Frontal cortex (tissue), 4 donors: ENCODE measurements around the gene CENPW. TPM values are rescaled to one million over a fixed set of nuclear protein-coding genes. Genes with fewer than 3 reads are reported as not detected.

ENCODE experiments used
- DNase-seq, 2 donors: peaks; one replicate each; pipeline ENCODE4 v3.0.0; 2012; ENCODE audit warnings: low spot score in 2 of 2
- FAIRE-seq: peaks from 2 replicates; lab custom pipeline; 2012; peaks lifted over from hg19 to GRCh38; lab: Jason Lieb, UNC
- total RNA-seq: library from RNA; depleted of rRNA; stranded (reverse); fragments of >200 nt; gene quantifications from one replicate; pipeline ENCODE4 v1.2.3, GENCODE V29; 2014
- donor health status: control.
- donor health status: control.
- donor health status: control.

The CENPW gene
- total RNA-seq, 1 donor from 2014 or later, result 4.5 TPM

- FAIRE-seq, result no peak
- no peak for DNase-seq
Observed at GRCh38 chr6:126367849-126368248, 27.9 kb downstream of the CENPW start.

GRCh38 chr6:126372626-126373025 is 32.7 kb downstream of the CENPW start:
- FAIRE-seq (no peak), DNase-seq (no peak)

- no peak for FAIRE-seq
- DNase-seq, result no peak
Observed at GRCh38 chr6:126373344-126373743, 33.4 kb downstream of the CENPW start.

GRCh38 chr6:126374372-126374771 is 34.5 kb downstream of the CENPW start:
- FAIRE-seq, result no peak
- DNase-seq, result no peak

GRCh38 chr6:126376682-126377081 is 36.8 kb downstream of the CENPW start:
- FAIRE-seq (no peak), DNase-seq (no peak)

GRCh38 chr6:126377594-126378153 is 37.8 kb downstream of the CENPW start:
- FAIRE-seq (no peak), DNase-seq (no peak)

GRCh38 chr6:126380072-126380583 is 40.2 kb downstream of the CENPW start:
- FAIRE-seq, result no peak
- no peak for DNase-seq

GRCh38 chr6:126381498-126381897 is 41.6 kb downstream of the CENPW start:
- no peak for FAIRE-seq

GRCh38 chr6:126383203-126383602 is 43.3 kb downstream of the CENPW start:
- no peak for FAIRE-seq
- DNase-seq, result no peak

More at GRCh38 chr6:126381498-126381897, 41.6 kb downstream of the CENPW start:
- DNase-seq, result no peak

- FAIRE-seq (no peak), DNase-seq (no peak)
Observed at GRCh38 chr6:126385536-126385935, 45.6 kb downstream of the CENPW start.

- FAIRE-seq, result no peak
Observed at GRCh38 chr6:126388104-126388598, 48.2 kb downstream of the CENPW start.

GRCh38 chr6:126396131-126396530 is 56.2 kb downstream of the CENPW start:
- no peak for FAIRE-seq
- no peak for DNase-seq

More at GRCh38 chr6:126388104-126388598, 48.2 kb downstream of the CENPW start:
- no peak for DNase-seq
